IMR-90 (cell line): ENCODE measurements around the gene GLCCI1. TPM values are rescaled to one million over a fixed set of nuclear protein-coding genes. Genes with fewer than 3 reads are reported as not detected.

Source experiments
- ATAC-seq: fragments of 200-7000 bp; cut with Tn5 transposase; 2 replicates; pipeline ENCODE4 v1.9.1; 2020; ENCODE audit warnings: low read depth, mild to moderate bottlenecking, moderate library complexity
- Bru-seq: library from RNA; stranded (reverse); fragments of 400-500 nt; gene quantifications from one replicate; lab custom pipeline; 2021; lab: Mats Ljungman, UMichigan
- BruChase-seq, 2 experiments: library from RNA; stranded (reverse); fragments of 400-500 nt; gene quantifications; one replicate each; lab custom pipeline; 2021; lab: Mats Ljungman, UMichigan
- BruUV-seq: library from RNA; stranded (reverse); fragments of 400-500 nt; replicated peaks from 2 replicates; lab custom pipeline; 2021; lab: Mats Ljungman, UMichigan
- CTCF ChIA-PET: fragments of 300-600 bp; formaldehyde crosslinking; extraction: SDS; loops from one replicate; lab custom pipeline; 2021; ENCODE audit warnings: antibody characterized with exemption; lab: Yijun Ruan, JAX
- POLR2A ChIA-PET: fragments of 300-600 bp; sonication (Branson Sonifier 250); formaldehyde crosslinking; loops from one replicate; lab custom pipeline; 2022; ENCODE audit warnings: antibody characterized with exemption; ENCODE audit not compliant: unreplicated experiment; lab: Charles Lee
- DNase-seq: peaks from one replicate; pipeline ENCODE4 v3.0.0; 2013
- H2AFZ ChIP-seq: replicated peaks from 2 replicates; pipeline ENCODE3; 2013; ENCODE audit warnings: low read length, mild to moderate bottlenecking; ENCODE audit not compliant: poor library complexity
- H2AK5ac ChIP-seq: 2 replicates; pipeline ENCODE4 v1.6.1; 2013; ENCODE audit warnings: low read depth, low read length, inconsistent platforms
- H2AK9ac ChIP-seq: replicated peaks from 2 replicates; pipeline ENCODE3; 2013; ENCODE audit warnings: mild to moderate bottlenecking, low read depth, low read length, moderate library complexity; ENCODE audit not compliant: poor library complexity
- H2BK120ac ChIP-seq: 2 replicates; pipeline ENCODE4 v1.6.1; 2013; ENCODE audit warnings: low read depth, low read length, inconsistent platforms
- H2BK15ac ChIP-seq: 3 replicates; pipeline ENCODE4 v1.6.1; 2013; ENCODE audit warnings: low read depth, low read length, inconsistent platforms
- H2BK20ac ChIP-seq: 2 replicates; pipeline ENCODE4 v1.6.1; 2013; ENCODE audit warnings: low read depth, mild to moderate bottlenecking, inconsistent platforms, low read length, moderate library complexity
- H2BK5ac ChIP-seq: 2 replicates; pipeline ENCODE4 v1.6.1; 2013; ENCODE audit warnings: mild to moderate bottlenecking, low read depth, low read length, inconsistent platforms; ENCODE audit not compliant: poor library complexity, severe bottlenecking
- H3K14ac ChIP-seq: replicated peaks from 2 replicates; pipeline ENCODE4 v1.6.1; 2013; ENCODE audit warnings: low read depth, low read length, inconsistent platforms
- H3K18ac ChIP-seq: 2 replicates; pipeline ENCODE4 v1.6.1; 2013; ENCODE audit warnings: low read depth, low read length, control low read depth
- H3K23ac ChIP-seq: 2 replicates; pipeline ENCODE4 v1.6.1; 2013; ENCODE audit warnings: low read depth, low read length, inconsistent platforms
- H3K27ac ChIP-seq: 2 replicates; pipeline ENCODE4 v1.5.1; 2013; ENCODE audit warnings: mild to moderate bottlenecking, control low read depth, low read length; ENCODE audit not compliant: insufficient read depth
- H3K27me3 ChIP-seq: 2 replicates; pipeline ENCODE4 v1.6.1; 2013; ENCODE audit warnings: low read length; ENCODE audit not compliant: control insufficient read depth, insufficient read depth
- H3K36me3 ChIP-seq: 2 replicates; pipeline ENCODE4 v1.6.1; 2013; ENCODE audit warnings: low read length, mixed read lengths; ENCODE audit not compliant: control insufficient read depth, insufficient read depth
- H3K4ac ChIP-seq: 2 replicates; pipeline ENCODE4 v1.6.1; 2013; ENCODE audit warnings: low read depth, low read length, inconsistent platforms
- H3K4me1 ChIP-seq: 2 replicates; pipeline ENCODE4 v1.6.1; 2013; ENCODE audit warnings: low read length, mixed read lengths; ENCODE audit not compliant: control insufficient read depth, insufficient read depth
- H3K4me2 ChIP-seq: 2 replicates; pipeline ENCODE4 v1.6.1; 2013; ENCODE audit warnings: low read depth, mild to moderate bottlenecking, control low read depth, low read length, moderate library complexity
- H3K4me3 ChIP-seq: 2 replicates; pipeline ENCODE4 v1.5.1; 2013; ENCODE audit warnings: low read depth, mild to moderate bottlenecking, control low read depth, low read length, moderate library complexity; ENCODE audit not compliant: insufficient read depth
- H3K56ac ChIP-seq: 2 replicates; pipeline ENCODE4 v1.6.1; 2013; ENCODE audit warnings: low read length, inconsistent platforms; ENCODE audit not compliant: insufficient read depth; ENCODE audit errors: extremely low read depth
- H3K79me1 ChIP-seq, 2 experiments: 2 replicates each; pipeline ENCODE4 v1.6.1; 2013; ENCODE audit warnings: low read length in 2 of 2, inconsistent platforms in 1 of 2, low read depth in 1 of 2
- H3K9ac ChIP-seq: 2 replicates; pipeline ENCODE4 v1.6.1; 2013; ENCODE audit warnings: low read depth, low read length, control low read depth
- H3K9me1 ChIP-seq: 2 replicates; pipeline ENCODE4 v1.6.1; 2013; ENCODE audit warnings: low read length, inconsistent platforms; ENCODE audit not compliant: insufficient read depth
- H3K9me3 ChIP-seq: 2 replicates; pipeline ENCODE4 v1.6.1; 2013; ENCODE audit warnings: low read length; ENCODE audit not compliant: control insufficient read depth, insufficient read depth
- H4K20me1 ChIP-seq: 2 replicates; pipeline ENCODE4 v1.6.1; 2013; ENCODE audit warnings: low read length, inconsistent platforms; ENCODE audit not compliant: insufficient read depth
- H4K5ac ChIP-seq: 2 replicates; pipeline ENCODE4 v1.6.1; 2013; ENCODE audit warnings: mild to moderate bottlenecking, low read depth, low read length, control low read depth
- H4K8ac ChIP-seq, 2 experiments: 2 replicates each; pipeline ENCODE4 v1.6.1; 2013; ENCODE audit warnings: low read depth in 2 of 2, low read length in 2 of 2, control low read depth in 1 of 2, inconsistent platforms in 1 of 2
- H4K91ac ChIP-seq: 2 replicates; pipeline ENCODE4 v1.6.1; 2013; ENCODE audit warnings: low read depth, low read length, inconsistent platforms; ENCODE audit not compliant: insufficient read depth
- BHLHE40 ChIP-seq: fragments of 150-350 bp; IDR thresholded peaks from 2 replicates; pipeline ENCODE4 v1.6.1; 2016; ENCODE audit warnings: mild to moderate bottlenecking, low read depth, low read length
- CEBPB ChIP-seq: IDR thresholded peaks from 2 replicates; pipeline ENCODE4 v1.6.1; 2012; ENCODE audit warnings: low read depth, low read length, improper control_type of control experiment
- CHD1 ChIP-seq: IDR thresholded peaks from 2 replicates; pipeline ENCODE4 v1.6.1; 2012; ENCODE audit warnings: low read depth, low read length, improper control_type of control experiment
- FOS ChIP-seq: fragments of 150-350 bp; IDR thresholded peaks from 2 replicates; pipeline ENCODE4 v1.6.1; 2016; ENCODE audit warnings: low read depth, low read length
- MAFK ChIP-seq: IDR thresholded peaks from 2 replicates; pipeline ENCODE4 v1.6.1; 2012; ENCODE audit warnings: low read depth, low read length, improper control_type of control experiment
- MAZ ChIP-seq: IDR thresholded peaks from 2 replicates; pipeline ENCODE4 v1.6.1; 2012; ENCODE audit warnings: low read depth, mild to moderate bottlenecking, low read length, improper control_type of control experiment, moderate library complexity, borderline replicate concordance
- MXI1 ChIP-seq: IDR thresholded peaks from 2 replicates; pipeline ENCODE4 v1.6.1; 2012; ENCODE audit warnings: low read depth, mild to moderate bottlenecking, low read length, moderate library complexity, borderline replicate concordance
- NFE2L2 ChIP-seq: fragments of 150-350 bp; IDR thresholded peaks from 2 replicates; pipeline ENCODE4 v1.6.1; 2016; ENCODE audit warnings: low read depth, mild to moderate bottlenecking, low read length
- RFX5 ChIP-seq: IDR thresholded peaks from 2 replicates; pipeline ENCODE4 v1.8.0; 2012; ENCODE audit warnings: low read depth, mild to moderate bottlenecking, low read length, moderate library complexity
- SMC3 ChIP-seq: fragments of 150-350 bp; IDR thresholded peaks from 2 replicates; pipeline ENCODE4 v1.6.1; 2016; ENCODE audit warnings: low read depth, mild to moderate bottlenecking, antibody characterized with exemption, low read length, moderate library complexity
- WGBS, 2 experiments: methylation state at CpG; one replicate each; pipeline versions ENCODE4 v1.1.5 to v1.1.7; 2013; ENCODE audit warnings: missing lambda C conversion rate in 2 of 2; ENCODE audit not compliant: insufficient read length in 1 of 2; ENCODE audit errors: extremely low coverage in 2 of 2; 5-methylcytosine and 5-hydroxymethylcytosine counted together
- dilution Hi-C: fragments of 300-500 bp; cut with HindIII; formaldehyde crosslinking; loops from one replicate; pipeline ENCODE4 v1.14.3; 2018; ENCODE audit warnings: low sequenced_read_pairs; ENCODE audit not compliant: unreplicated experiment
- in situ Hi-C: fragments of 300-500 bp; cut with MboI; formaldehyde crosslinking; loops from 3 replicates; pipeline ENCODE4 v1.14.3; 2019; ENCODE audit warnings: low sequenced_read_pairs, inconsistent platforms, mixed read lengths
- intact Hi-C: fragments of 100-400 bp; cut with micrococcal nuclease; formaldehyde crosslinking; loops from 2 replicates; pipeline ENCODE4 v1.10.0; 2022
- long read RNA-seq: library from polyadenylated mRNA; unstranded; transcript quantifications from one replicate; pipeline ENCODE4 v2.0.0, GENCODE V29; 2021; ENCODE audit not compliant: unreplicated experiment
- polyA plus RNA-seq, 3 experiments: library from polyadenylated mRNA; depleted of rRNA; stranded (reverse); fragments of >200 nt; gene quantifications; 2 replicates each; pipeline ENCODE4 v1.2.3, GENCODE V29; 2012; ENCODE audit warnings: low replicate concordance in 1 of 3
- total RNA-seq: library from RNA; depleted of rRNA; stranded (reverse); fragments of >200 nt; gene quantifications from 2 replicates; pipeline ENCODE4 v1.2.3, GENCODE V29; 2012; rRNA removed
- TF ChIP-seq, protein P1 (sequence below): conservative IDR thresholded peaks from 2 replicates; pipeline ENCODE4 v1.5.1; 2012; ENCODE audit warnings: mild to moderate bottlenecking, low read depth, low read length, improper control_type of control experiment
- TF ChIP-seq, protein P2 (sequence below): fragments of 150-350 bp; IDR thresholded peaks from 2 replicates; pipeline ENCODE4 v1.6.1; 2017; ENCODE audit warnings: mild to moderate bottlenecking, antibody characterized with exemption, low read length, low read depth

The GLCCI1 gene
- 4.1 and 7.8 TPM in 2 replicates for total RNA-seq
- 6.2 and 8.9 TPM in 2 replicates for polyA plus RNA-seq (2012; rRNA removed)
- polyA plus RNA-seq (2012; cell fraction: cytosol; rRNA removed) = 2.3 and 3.1 TPM in 2 replicates
- polyA plus RNA-seq (2012; cell fraction: nucleus; rRNA removed; ENCODE audit: low replicate concordance) = 6.2 and 20.3 TPM in 2 replicates
- Bru-seq, nascent RNA = percentile 84 among the genes with signal in this experiment
- percentile 81 among the genes with signal in this experiment for BruChase-seq, experiment 1, labeled RNA remaining after a 6-hour chase
- percentile 88 among the genes with signal in this experiment for BruChase-seq, experiment 2, labeled RNA remaining after a 2-hour chase
- long read RNA-seq, full-length matches to known transcripts = 2 of 11 reads
- long read RNA-seq, partial matches to known transcripts = 0 of 11 reads
- long read RNA-seq, other reads (novel, unspliced or antisense) = 9 of 11 reads

DNA sequence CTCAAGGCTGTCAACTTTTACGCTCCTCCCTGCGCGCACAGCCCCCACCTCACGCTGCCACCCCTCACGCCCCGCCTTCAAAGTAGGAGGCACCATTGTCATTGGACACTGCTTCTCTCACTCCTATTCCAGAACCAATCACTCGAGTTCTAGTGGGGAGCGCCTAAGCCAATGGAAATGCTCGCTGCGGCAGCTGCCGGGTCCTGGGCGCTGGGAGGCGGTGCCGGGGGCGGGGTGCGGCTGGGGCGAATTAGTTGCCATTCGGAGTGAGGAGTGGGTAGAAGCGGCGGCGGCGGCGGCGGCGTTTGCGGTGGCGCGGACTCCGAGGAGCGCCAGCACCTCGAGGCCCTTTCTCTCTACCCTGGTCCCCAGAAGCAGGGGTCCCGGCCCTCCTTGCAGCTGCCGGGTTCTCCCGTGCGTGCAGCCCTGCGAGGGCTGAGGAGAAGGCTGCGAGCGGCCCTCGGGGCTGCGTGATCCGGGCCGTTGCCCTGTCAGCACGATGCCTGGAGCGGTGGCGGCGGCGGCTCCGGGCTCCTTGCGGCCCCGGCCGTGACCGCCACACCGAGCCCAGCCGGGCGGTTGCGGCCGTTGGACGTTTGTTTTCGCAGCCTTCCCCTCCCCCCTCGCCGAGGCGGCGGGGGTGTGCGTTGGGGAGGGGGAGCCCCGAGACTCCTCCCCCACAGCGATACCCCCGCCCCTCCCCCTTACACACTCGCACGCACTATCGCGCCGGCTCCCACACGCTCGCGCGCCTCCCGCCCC is at the start of gene GLCCI1:
Gene GLCCI1, plus strand, starts transcription at position 253 of the 762 bp plus-strand sequence. CDS start 555 bp downstream, outside the sequence.
- intact Hi-C loops (loop anchor here (2.0 to 10.0 kb wide), 2 partner anchors 110 to 544 kb away; no protein-coding TSS in a partner anchor), in situ Hi-C loops (loop anchor here (25.0 kb wide), 1 partner anchor 531 kb away; no protein-coding TSS in a partner anchor), dilution Hi-C loops (no loop called here)
- peak within 1 kb of the TSS; percentile 80 for H3K27ac ChIP-seq
- peaks cover 14 to 27% of the 10 kb centered on the region in 2 experiments for H3K79me1 ChIP-seq
- H3K4ac ChIP-seq = peak within 1 kb of the TSS; percentile 58; the same call in 1 of the 2 replicates
- H2BK5ac ChIP-seq = peak within 1 kb of the TSS; percentile 75
- peak within 1 kb of the TSS; percentile 80 for H3K4me3 ChIP-seq
- H3K27me3 ChIP-seq = no peaks in the 10 kb centered on the region
- peak within 1 kb of the TSS; percentile 74 for H4K91ac ChIP-seq
- WGBS, 2 experiments = 0% methylated on average over 36 of the region's 77 CpGs; no CpG with 5 or more reads in 1 of the 2 experiments
- H3K14ac ChIP-seq = peak within 1 kb of the TSS; percentile 34
- peaks cover 18% of the 10 kb centered on the region; the same call in 1 of the 2 replicates for H4K20me1 ChIP-seq
- peak within 1 kb of the TSS; percentile 88 for H2AK9ac ChIP-seq
- peak within 1 kb of the TSS in 1 of 2 experiments; percentile 64; a peak in 1 of 4 replicates for H4K8ac ChIP-seq
- no TSS peak for BruUV-seq
- peak within 1 kb of the TSS; percentile 46; the same call in 1 of the 2 replicates for H3K56ac ChIP-seq
- ChIA-PET POLR2A (no interaction called here), CTCF (no interaction called here)
- H2AFZ ChIP-seq = peak within 1 kb of the TSS; percentile 95
- peak within 1 kb of the TSS; percentile 37; the same call in 1 of the 2 replicates for H3K18ac ChIP-seq
- 0 out of 2 replicates have a peak, but pooled peaks cover 3% of the 10 kb centered on the region for H3K9me1 ChIP-seq
- H2BK120ac ChIP-seq = peak within 1 kb of the TSS; percentile 2; the same call in 1 of the 2 replicates
- ATAC-seq = peak; percentile 97
- H3K9ac ChIP-seq = peak within 1 kb of the TSS; percentile 77
- H4K5ac ChIP-seq = 0 out of 2 replicates have a peak within 1 kb of the TSS, but pooled peaks have one; percentile 75
- H2BK15ac ChIP-seq = no peak within 1 kb of the TSS
- no peak within 1 kb of the TSS for H2BK20ac ChIP-seq
- peaks cover 4% of the 10 kb centered on the region; the same call in 1 of the 2 replicates for H3K4me1 ChIP-seq
- H3K36me3 ChIP-seq = no peaks in the 10 kb centered on the region
- H2AK5ac ChIP-seq = peak within 1 kb of the TSS; percentile 63; the same call in 1 of the 2 replicates
- H3K4me2 ChIP-seq = peak within 1 kb of the TSS; percentile 97
- peak; percentile 95 for DNase-seq
- H3K23ac ChIP-seq = peak within 1 kb of the TSS; percentile 75
- H3K9me3 ChIP-seq = no peaks in the 10 kb centered on the region
- TF ChIP-seq NFE2L2 = no peak
- TF ChIP-seq MXI1 = 0 out of 2 replicates have a peak, but pooled peaks have one; percentile 28
- TF ChIP-seq, protein P1, sequence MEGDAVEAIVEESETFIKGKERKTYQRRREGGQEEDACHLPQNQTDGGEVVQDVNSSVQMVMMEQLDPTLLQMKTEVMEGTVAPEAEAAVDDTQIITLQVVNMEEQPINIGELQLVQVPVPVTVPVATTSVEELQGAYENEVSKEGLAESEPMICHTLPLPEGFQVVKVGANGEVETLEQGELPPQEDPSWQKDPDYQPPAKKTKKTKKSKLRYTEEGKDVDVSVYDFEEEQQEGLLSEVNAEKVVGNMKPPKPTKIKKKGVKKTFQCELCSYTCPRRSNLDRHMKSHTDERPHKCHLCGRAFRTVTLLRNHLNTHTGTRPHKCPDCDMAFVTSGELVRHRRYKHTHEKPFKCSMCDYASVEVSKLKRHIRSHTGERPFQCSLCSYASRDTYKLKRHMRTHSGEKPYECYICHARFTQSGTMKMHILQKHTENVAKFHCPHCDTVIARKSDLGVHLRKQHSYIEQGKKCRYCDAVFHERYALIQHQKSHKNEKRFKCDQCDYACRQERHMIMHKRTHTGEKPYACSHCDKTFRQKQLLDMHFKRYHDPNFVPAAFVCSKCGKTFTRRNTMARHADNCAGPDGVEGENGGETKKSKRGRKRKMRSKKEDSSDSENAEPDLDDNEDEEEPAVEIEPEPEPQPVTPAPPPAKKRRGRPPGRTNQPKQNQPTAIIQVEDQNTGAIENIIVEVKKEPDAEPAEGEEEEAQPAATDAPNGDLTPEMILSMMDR = no peak
- no peak for TF ChIP-seq SMC3
- TF ChIP-seq FOS = peak; percentile 72; the same call in 1 of the 2 replicates
- no peak for TF ChIP-seq MAFK
- no peak for TF ChIP-seq CHD1
- TF ChIP-seq RFX5 = no peak
- TF ChIP-seq, protein P2, sequence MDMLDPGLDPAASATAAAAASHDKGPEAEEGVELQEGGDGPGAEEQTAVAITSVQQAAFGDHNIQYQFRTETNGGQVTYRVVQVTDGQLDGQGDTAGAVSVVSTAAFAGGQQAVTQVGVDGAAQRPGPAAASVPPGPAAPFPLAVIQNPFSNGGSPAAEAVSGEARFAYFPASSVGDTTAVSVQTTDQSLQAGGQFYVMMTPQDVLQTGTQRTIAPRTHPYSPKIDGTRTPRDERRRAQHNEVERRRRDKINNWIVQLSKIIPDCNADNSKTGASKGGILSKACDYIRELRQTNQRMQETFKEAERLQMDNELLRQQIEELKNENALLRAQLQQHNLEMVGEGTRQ = peak; percentile 32; the same call in 1 of the 2 replicates
- no peak for TF ChIP-seq CEBPB
- TF ChIP-seq MAZ = peak; percentile 99
- no peak for TF ChIP-seq BHLHE40
